GM19238 (cell line): ENCODE results near the gene ARHGAP15.

Source experiments
- DNase-seq: peaks from one replicate; pipeline ENCODE4 v3.0.0; 2011; ENCODE audit warnings: low spot score; ENCODE audit not compliant: insufficient read length

Gene ARHGAP15

GRCh38 chr2:143611336-143611735, 482.1 kb downstream of the ARHGAP15 start:
- DNase-seq, result no peak

GRCh38 chr2:143615562-143615961, 486.3 kb downstream of the ARHGAP15 start:
- no peak for DNase-seq

GRCh38 chr2:143616452-143616851, 487.2 kb downstream of the ARHGAP15 start:
- no peak for DNase-seq

GRCh38 chr2:143617803-143618415, 488.7 kb downstream of the ARHGAP15 start:
- no peak for DNase-seq

- DNase-seq, result no peak
These were observed 492.9 kb downstream of the ARHGAP15 start for GRCh38 chr2:143622106-143622505.

- DNase-seq, result no peak
These were observed 494.2 kb downstream of the ARHGAP15 start for GRCh38 chr2:143623231-143623908.

- no peak for DNase-seq
These were observed 494.7 kb downstream of the ARHGAP15 start for GRCh38 chr2:143623909-143624260.

GRCh38 chr2:143629340-143629739, 500.1 kb downstream of the ARHGAP15 start:
- DNase-seq, result no peak

- no peak for DNase-seq
These were observed 503.6 kb downstream of the ARHGAP15 start for GRCh38 chr2:143632751-143633374.

- DNase-seq, result no peak
These were observed 504.2 kb downstream of the ARHGAP15 start for GRCh38 chr2:143633419-143633818.

- DNase-seq, result no peak
These were observed 506.1 kb downstream of the ARHGAP15 start for GRCh38 chr2:143635302-143635701.

- no peak for DNase-seq
These were observed 506.7 kb downstream of the ARHGAP15 start for GRCh38 chr2:143635936-143636335.

GRCh38 chr2:143640826-143641225, 511.6 kb downstream of the ARHGAP15 start:
- DNase-seq, result no peak

GRCh38 chr2:143645921-143646645, 516.9 kb downstream of the ARHGAP15 start:
- no peak for DNase-seq

- DNase-seq, result no peak
These were observed 520.1 kb downstream of the ARHGAP15 start for GRCh38 chr2:143649226-143649740.

GRCh38 chr2:143652692-143653091, 523.5 kb downstream of the ARHGAP15 start:
- no peak for DNase-seq

GRCh38 chr2:143668234-143668633, 539.0 kb downstream of the ARHGAP15 start:
- no peak for DNase-seq

GRCh38 chr2:143674051-143674450, 544.8 kb downstream of the ARHGAP15 start:
- DNase-seq, result no peak

- no peak for DNase-seq
These were observed 545.8 kb downstream of the ARHGAP15 start for GRCh38 chr2:143675021-143675420.

- DNase-seq, result no peak
These were observed 550.4 kb downstream of the ARHGAP15 start for GRCh38 chr2:143679617-143680016.

- no peak for DNase-seq
These were observed 551.7 kb downstream of the ARHGAP15 start for GRCh38 chr2:143680885-143681405.
